Measurements from ENCODE around the gene C11orf97.
A peak's percentile ranks its signal among the peaks of the same experiment; 100 is the strongest.

The C11orf97 gene
- total RNA-seq, result 0 reads per million in 3 donors

GRCh38 chr11:94511932-94512781 lies at the start of gene C11orf97:
C11orf97 (plus strand) TSS chr11:94512461; CDS start chr11:94512529, 68 bp downstream.
- Histone ChIP-seq H3K9me3 (ENCODE audit: control insufficient read depth, low read length) (no peaks in the 10 kb centered on the region), H3K27ac (ENCODE audit: insufficient read depth, low read length, poor library complexity, severe bottlenecking) (no peak within 1 kb of the TSS), H3K27me3 (replicated peaks; ENCODE audit: control insufficient read depth, insufficient read depth, low read length, poor library complexity, severe bottlenecking) (no peaks in the 10 kb centered on the region), H3K36me3 (ENCODE audit: control insufficient read depth, insufficient read depth, low read length) (no peaks in the 10 kb centered on the region), H3K4me1 (ENCODE audit: control insufficient read depth, insufficient read depth, low read length, poor library complexity, severe bottlenecking) (peaks cover 9% of the 10 kb centered on the region), H3K4me3 (ENCODE audit: insufficient read depth, low read depth, low read length, poor library complexity, severe bottlenecking) (peak within 1 kb of the TSS; percentile 54)
- DNase-seq, result peak; percentile 16 to 21 (median 19)

GRCh38 chr11:94469416-94469815 lies 42.8 kb upstream of the C11orf97 start:
- H3K4me1 ChIP-seq (ENCODE audit: control insufficient read depth, insufficient read depth, low read length, poor library complexity, severe bottlenecking), result no peaks in the 10 kb centered on the region
- H3K4me3 ChIP-seq (ENCODE audit: insufficient read depth, low read depth, low read length, poor library complexity, severe bottlenecking), result no peak overlapping the region
- H3K27ac ChIP-seq (ENCODE audit: insufficient read depth, low read length, poor library complexity, severe bottlenecking), result no peak overlapping the region
- DNase-seq, result no peak
- no peaks in the 10 kb centered on the region for H3K27me3 ChIP-seq (replicated peaks; ENCODE audit: control insufficient read depth, insufficient read depth, low read length, poor library complexity, severe bottlenecking)
- no peaks in the 10 kb centered on the region for H3K9me3 ChIP-seq (ENCODE audit: control insufficient read depth, low read length)
- H3K36me3 ChIP-seq (ENCODE audit: control insufficient read depth, insufficient read depth, low read length), result peaks cover 9% of the 10 kb centered on the region

GRCh38 chr11:94472916-94473799 lies 39.1 kb upstream of the C11orf97 start:
- Histone ChIP-seq H3K27me3 (replicated peaks; ENCODE audit: control insufficient read depth, insufficient read depth, low read length, poor library complexity, severe bottlenecking) (no peaks in the 10 kb centered on the region), H3K27ac (ENCODE audit: insufficient read depth, low read length, poor library complexity, severe bottlenecking) (no peak overlapping the region), H3K4me3 (ENCODE audit: insufficient read depth, low read depth, low read length, poor library complexity, severe bottlenecking) (no peak overlapping the region), H3K36me3 (ENCODE audit: control insufficient read depth, insufficient read depth, low read length) (peaks cover 13% of the 10 kb centered on the region), H3K9me3 (ENCODE audit: control insufficient read depth, low read length) (no peaks in the 10 kb centered on the region), H3K4me1 (ENCODE audit: control insufficient read depth, insufficient read depth, low read length, poor library complexity, severe bottlenecking) (no peaks in the 10 kb centered on the region)
- no peak for DNase-seq

- H3K9me3 ChIP-seq (ENCODE audit: control insufficient read depth, low read length), result no peaks in the 10 kb centered on the region
- H3K36me3 ChIP-seq (ENCODE audit: control insufficient read depth, insufficient read depth, low read length), result peaks cover 34% of the 10 kb centered on the region
- H3K27ac ChIP-seq (ENCODE audit: insufficient read depth, low read length, poor library complexity, severe bottlenecking), result no peak overlapping the region
- no peak for DNase-seq
- no peaks in the 10 kb centered on the region for H3K4me1 ChIP-seq (ENCODE audit: control insufficient read depth, insufficient read depth, low read length, poor library complexity, severe bottlenecking)
- no peaks in the 10 kb centered on the region for H3K27me3 ChIP-seq (replicated peaks; ENCODE audit: control insufficient read depth, insufficient read depth, low read length, poor library complexity, severe bottlenecking)
- H3K4me3 ChIP-seq (ENCODE audit: insufficient read depth, low read depth, low read length, poor library complexity, severe bottlenecking), result no peak overlapping the region
These were observed 34.6 kb upstream of the C11orf97 start for GRCh38 chr11:94477624-94478023.

- H3K27me3 ChIP-seq (replicated peaks; ENCODE audit: control insufficient read depth, insufficient read depth, low read length, poor library complexity, severe bottlenecking), result no peaks in the 10 kb centered on the region
- peaks cover 57% of the 10 kb centered on the region for H3K36me3 ChIP-seq (ENCODE audit: control insufficient read depth, insufficient read depth, low read length)
- no peak for DNase-seq
- no peak overlapping the region for H3K4me3 ChIP-seq (ENCODE audit: insufficient read depth, low read depth, low read length, poor library complexity, severe bottlenecking)
- H3K27ac ChIP-seq (ENCODE audit: insufficient read depth, low read length, poor library complexity, severe bottlenecking), result no peak overlapping the region
- no peaks in the 10 kb centered on the region for H3K9me3 ChIP-seq (ENCODE audit: control insufficient read depth, low read length)
- H3K4me1 ChIP-seq (ENCODE audit: control insufficient read depth, insufficient read depth, low read length, poor library complexity, severe bottlenecking), result no peaks in the 10 kb centered on the region
These were observed 30.9 kb upstream of the C11orf97 start for GRCh38 chr11:94481342-94481741.

- no peaks in the 10 kb centered on the region for H3K9me3 ChIP-seq (ENCODE audit: control insufficient read depth, low read length)
- DNase-seq, result no peak
- no peaks in the 10 kb centered on the region for H3K27me3 ChIP-seq (replicated peaks; ENCODE audit: control insufficient read depth, insufficient read depth, low read length, poor library complexity, severe bottlenecking)
- H3K4me3 ChIP-seq (ENCODE audit: insufficient read depth, low read depth, low read length, poor library complexity, severe bottlenecking), result no peak overlapping the region
- no peak overlapping the region for H3K27ac ChIP-seq (ENCODE audit: insufficient read depth, low read length, poor library complexity, severe bottlenecking)
- peaks cover 51% of the 10 kb centered on the region for H3K36me3 ChIP-seq (ENCODE audit: control insufficient read depth, insufficient read depth, low read length)
- no peaks in the 10 kb centered on the region for H3K4me1 ChIP-seq (ENCODE audit: control insufficient read depth, insufficient read depth, low read length, poor library complexity, severe bottlenecking)
These were observed 26.2 kb upstream of the C11orf97 start for GRCh38 chr11:94486068-94486467.

- peak; percentile 93 to 97 (median 96) for DNase-seq
- H3K9me3 ChIP-seq (ENCODE audit: control insufficient read depth, low read length), result no peaks in the 10 kb centered on the region
- H3K4me3 ChIP-seq (ENCODE audit: insufficient read depth, low read depth, low read length, poor library complexity, severe bottlenecking), result peak within 1 kb of the TSS; percentile 82
- peaks cover 14% of the 10 kb centered on the region for H3K36me3 ChIP-seq (ENCODE audit: control insufficient read depth, insufficient read depth, low read length)
- H3K4me1 ChIP-seq (ENCODE audit: control insufficient read depth, insufficient read depth, low read length, poor library complexity, severe bottlenecking), result peaks cover 6% of the 10 kb centered on the region
- H3K27ac ChIP-seq (ENCODE audit: insufficient read depth, low read length, poor library complexity, severe bottlenecking), result peak within 1 kb of the TSS; percentile 88
- no peaks in the 10 kb centered on the region for H3K27me3 ChIP-seq (replicated peaks; ENCODE audit: control insufficient read depth, insufficient read depth, low read length, poor library complexity, severe bottlenecking)
These were observed 18.8 kb upstream of the C11orf97 start, which contains the start of the genes ANKRD49 and MRE11 for GRCh38 chr11:94493281-94494125. ANKRD49 (plus strand) TSS chr11:94493984; CDS start chr11:94496694, 2,710 bp downstream. MRE11 (minus strand) TSS chr11:94493844; CDS start chr11:94492801, 1,043 bp downstream.

GRCh38 chr11:94494126-94494680 lies 18.1 kb upstream of the C11orf97 start:
- no peaks in the 10 kb centered on the region for H3K9me3 ChIP-seq (ENCODE audit: control insufficient read depth, low read length)
- peaks cover 6% of the 10 kb centered on the region for H3K4me1 ChIP-seq (ENCODE audit: control insufficient read depth, insufficient read depth, low read length, poor library complexity, severe bottlenecking)
- H3K27ac ChIP-seq (ENCODE audit: insufficient read depth, low read length, poor library complexity, severe bottlenecking), result peak overlapping the region; percentile 88
- H3K27me3 ChIP-seq (replicated peaks; ENCODE audit: control insufficient read depth, insufficient read depth, low read length, poor library complexity, severe bottlenecking), result no peaks in the 10 kb centered on the region
- H3K36me3 ChIP-seq (ENCODE audit: control insufficient read depth, insufficient read depth, low read length), result peaks cover 18% of the 10 kb centered on the region
- H3K4me3 ChIP-seq (ENCODE audit: insufficient read depth, low read depth, low read length, poor library complexity, severe bottlenecking), result peak overlapping the region; percentile 82
- no peak for DNase-seq

- Histone ChIP-seq H3K36me3 (ENCODE audit: control insufficient read depth, insufficient read depth, low read length) (peaks cover 29% of the 10 kb centered on the region), H3K27me3 (replicated peaks; ENCODE audit: control insufficient read depth, insufficient read depth, low read length, poor library complexity, severe bottlenecking) (no peaks in the 10 kb centered on the region), H3K4me3 (ENCODE audit: insufficient read depth, low read depth, low read length, poor library complexity, severe bottlenecking) (no peak overlapping the region), H3K27ac (ENCODE audit: insufficient read depth, low read length, poor library complexity, severe bottlenecking) (no peak overlapping the region), H3K4me1 (ENCODE audit: control insufficient read depth, insufficient read depth, low read length, poor library complexity, severe bottlenecking) (no peaks in the 10 kb centered on the region), H3K9me3 (ENCODE audit: control insufficient read depth, low read length) (no peaks in the 10 kb centered on the region)
- no peak for DNase-seq
These were observed 12.1 kb upstream of the C11orf97 start for GRCh38 chr11:94500181-94500580.
